Measurements from ENCODE around the gene ACTN4.

The ACTN4 gene

DNA sequence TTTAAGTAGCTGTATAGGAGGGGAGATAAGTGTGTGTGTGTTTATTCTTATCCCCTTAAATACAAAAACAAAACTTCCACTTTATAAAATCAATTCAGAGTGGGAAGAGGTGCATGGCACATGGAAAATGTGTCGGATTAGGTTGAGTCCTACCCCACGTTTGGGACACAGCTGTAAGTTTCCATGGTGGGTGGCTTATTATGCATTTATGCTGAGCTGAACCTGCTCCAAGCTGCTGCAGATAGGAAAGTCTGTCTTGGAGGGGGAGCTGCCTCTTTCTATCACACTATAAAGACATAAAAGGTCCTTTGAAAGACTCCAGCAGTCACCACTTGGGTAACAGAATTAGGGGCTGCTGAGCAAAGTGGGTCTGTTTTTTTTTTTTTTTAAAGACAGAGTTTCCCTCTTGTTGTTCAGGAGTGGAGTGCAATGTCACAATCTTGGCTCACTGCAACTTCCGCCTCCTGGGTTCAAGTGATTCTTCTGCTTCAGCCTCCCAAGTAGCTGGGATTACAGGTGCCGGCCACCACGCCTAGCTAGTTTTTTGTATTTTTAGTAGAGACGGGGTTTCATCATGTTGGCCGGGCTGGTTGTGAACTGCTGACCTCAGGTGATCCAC lies 15.2 kb downstream of the ACTN4 start:
- TF ChIP-seq, protein P1, sequence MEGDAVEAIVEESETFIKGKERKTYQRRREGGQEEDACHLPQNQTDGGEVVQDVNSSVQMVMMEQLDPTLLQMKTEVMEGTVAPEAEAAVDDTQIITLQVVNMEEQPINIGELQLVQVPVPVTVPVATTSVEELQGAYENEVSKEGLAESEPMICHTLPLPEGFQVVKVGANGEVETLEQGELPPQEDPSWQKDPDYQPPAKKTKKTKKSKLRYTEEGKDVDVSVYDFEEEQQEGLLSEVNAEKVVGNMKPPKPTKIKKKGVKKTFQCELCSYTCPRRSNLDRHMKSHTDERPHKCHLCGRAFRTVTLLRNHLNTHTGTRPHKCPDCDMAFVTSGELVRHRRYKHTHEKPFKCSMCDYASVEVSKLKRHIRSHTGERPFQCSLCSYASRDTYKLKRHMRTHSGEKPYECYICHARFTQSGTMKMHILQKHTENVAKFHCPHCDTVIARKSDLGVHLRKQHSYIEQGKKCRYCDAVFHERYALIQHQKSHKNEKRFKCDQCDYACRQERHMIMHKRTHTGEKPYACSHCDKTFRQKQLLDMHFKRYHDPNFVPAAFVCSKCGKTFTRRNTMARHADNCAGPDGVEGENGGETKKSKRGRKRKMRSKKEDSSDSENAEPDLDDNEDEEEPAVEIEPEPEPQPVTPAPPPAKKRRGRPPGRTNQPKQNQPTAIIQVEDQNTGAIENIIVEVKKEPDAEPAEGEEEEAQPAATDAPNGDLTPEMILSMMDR (IDR thresholded peaks at IDR 0.05; ENCODE audit: low read depth, low read length), result no peak
- no peak overlapping the region for H3K4me3 ChIP-seq (replicated peaks in 1 of 2; ENCODE audit: low read depth in 2 of 2, low read length in 2 of 2)
- no peak for DNase-seq (ENCODE audit: low read depth in 2 of 2)

DNA sequence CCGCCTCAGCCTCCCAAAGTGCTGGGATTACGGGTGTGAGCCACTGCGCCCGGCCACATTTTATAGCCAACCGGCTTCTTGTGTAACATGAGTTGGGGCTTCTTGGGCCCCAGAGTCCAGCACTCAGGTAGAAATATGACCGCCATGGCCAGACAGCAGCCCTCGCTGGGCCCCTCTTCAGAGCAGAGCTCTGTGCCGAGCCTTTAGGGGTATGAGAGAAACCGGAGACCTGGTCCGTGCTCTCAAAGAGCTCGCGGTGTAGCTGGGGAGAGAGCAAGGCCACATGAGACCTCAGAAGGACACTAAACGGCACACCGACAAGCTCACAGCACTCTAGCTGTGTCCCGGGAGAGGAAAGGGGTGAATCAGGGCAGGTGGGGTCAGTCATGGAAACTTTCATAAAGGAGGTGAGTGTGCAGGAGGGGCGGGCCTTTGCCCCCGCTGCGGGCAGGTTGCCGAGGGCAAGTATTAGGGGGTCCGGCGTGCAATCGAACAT lies 15.8 kb downstream of the ACTN4 start:
- TF ChIP-seq, protein P1 (IDR thresholded peaks at IDR 0.05; ENCODE audit: low read depth, low read length), result no peak
- no peak for DNase-seq (ENCODE audit: low read depth in 2 of 2)
- no peak overlapping the region for H3K4me3 ChIP-seq (replicated peaks in 1 of 2; ENCODE audit: low read depth in 2 of 2, low read length in 2 of 2)

DNA sequence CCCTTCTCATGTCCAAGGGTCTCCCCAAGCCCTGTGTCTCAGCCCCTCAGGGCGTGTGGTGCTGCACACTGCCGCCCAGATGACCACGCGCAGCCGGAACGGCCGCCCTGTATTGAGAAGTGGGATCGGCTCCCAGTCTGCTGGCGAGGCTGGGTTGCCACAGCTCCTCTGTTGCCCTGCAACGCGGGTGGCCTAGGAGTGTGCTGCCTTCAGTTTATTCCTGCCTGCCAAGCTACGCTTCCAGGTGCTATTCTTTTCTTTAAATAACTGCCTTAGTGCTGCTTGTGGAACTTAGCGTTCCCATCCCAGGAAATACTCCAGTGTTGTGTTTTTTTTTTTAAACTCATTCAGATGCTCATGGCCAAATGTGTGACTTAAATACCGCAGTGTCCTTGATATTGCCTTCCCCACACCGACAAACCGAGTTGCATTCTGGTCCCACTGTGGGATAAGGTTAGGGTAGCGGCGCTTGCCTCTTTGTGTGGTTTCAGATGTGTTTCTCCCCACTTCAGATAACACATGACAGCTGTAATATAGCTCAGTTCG lies 16.6 kb downstream of the ACTN4 start:
- H3K4me3 ChIP-seq (replicated peaks in 1 of 2; ENCODE audit: low read depth in 2 of 2, low read length in 2 of 2), result no peak overlapping the region
- no peak for DNase-seq (ENCODE audit: low read depth in 2 of 2)
- TF ChIP-seq, protein P1 (IDR thresholded peaks at IDR 0.05; ENCODE audit: low read depth, low read length), result no peak

DNA sequence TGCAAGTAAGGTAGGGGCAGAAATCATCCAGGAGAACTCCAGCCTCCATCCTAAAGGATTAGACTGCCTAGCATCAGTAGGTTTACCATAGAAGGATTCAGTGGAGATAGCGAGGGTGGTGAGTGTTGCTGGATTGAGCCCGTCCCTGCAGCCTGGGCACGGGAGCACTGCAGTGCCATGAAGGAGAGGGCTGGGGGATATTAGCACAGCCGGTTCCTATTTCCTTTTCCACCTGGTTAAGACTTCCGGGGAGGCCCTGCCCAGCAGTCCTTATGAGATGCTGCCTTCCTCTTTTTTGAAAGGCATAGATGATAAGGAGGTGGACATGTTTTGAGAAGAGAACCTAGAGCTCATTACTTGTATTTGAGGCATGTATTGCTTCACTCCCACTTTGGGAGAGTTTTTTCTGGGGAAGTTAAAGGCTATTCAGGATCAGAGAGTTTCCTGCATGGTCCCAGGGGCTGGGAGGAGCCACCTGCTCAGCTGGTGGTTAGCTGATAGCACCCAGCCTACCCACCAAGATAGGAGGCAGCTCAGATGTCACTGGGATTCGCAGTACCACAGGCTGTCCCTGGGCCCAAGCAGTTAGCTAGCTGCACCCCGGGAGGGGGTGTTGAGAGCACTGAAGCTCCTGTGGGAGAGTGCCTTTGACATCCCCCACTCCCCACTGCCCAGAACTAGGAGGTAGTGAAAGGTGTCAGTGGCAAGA lies 17.2 kb downstream of the ACTN4 start:
- H3K4me3 ChIP-seq (replicated peaks in 1 of 2; ENCODE audit: low read depth in 2 of 2, low read length in 2 of 2), result no peak overlapping the region
- TF ChIP-seq, protein P1 (IDR thresholded peaks at IDR 0.05; ENCODE audit: low read depth, low read length), result no peak
- no peak for DNase-seq (ENCODE audit: low read depth in 2 of 2)

DNA sequence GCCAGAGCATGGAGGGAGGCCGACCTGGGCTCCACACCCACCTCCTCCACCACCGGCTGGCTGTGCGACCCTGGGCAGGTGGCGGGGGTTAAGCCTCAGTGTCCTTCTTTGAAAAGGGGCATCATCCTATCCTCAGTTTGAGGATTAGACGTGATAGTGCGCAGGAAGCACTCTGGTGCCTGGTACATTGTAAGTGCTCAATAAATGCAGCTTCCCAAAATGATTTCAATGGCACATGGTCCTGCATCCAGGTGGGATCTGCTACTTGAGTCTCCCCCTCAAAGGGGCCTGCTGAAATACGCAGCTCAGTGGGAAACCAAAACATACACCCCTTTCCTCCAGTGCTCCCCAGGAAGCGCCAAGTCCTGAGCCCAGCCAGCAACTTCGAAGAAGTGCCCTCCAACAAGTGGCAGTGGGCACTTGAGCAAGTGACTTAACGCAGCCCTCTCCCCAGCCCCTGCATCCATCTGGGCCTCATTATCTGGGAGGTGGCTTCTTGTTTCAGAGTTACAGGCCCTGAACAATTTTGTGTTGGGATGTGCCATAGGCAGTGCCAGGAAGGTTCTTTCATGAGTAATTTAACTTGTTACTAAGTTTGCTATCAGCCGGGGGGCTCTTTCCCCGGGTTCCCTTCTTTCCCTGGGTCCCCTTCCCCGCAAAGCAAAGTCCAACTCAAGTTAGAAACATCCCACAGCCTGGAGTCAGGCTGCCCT lies 17.9 kb downstream of the ACTN4 start:
- TF ChIP-seq, protein P1 (IDR thresholded peaks at IDR 0.05; ENCODE audit: low read depth, low read length), result no peak
- no peak overlapping the region for H3K4me3 ChIP-seq (replicated peaks in 1 of 2; ENCODE audit: low read depth in 2 of 2, low read length in 2 of 2)
- no peak for DNase-seq (ENCODE audit: low read depth in 2 of 2)

DNA sequence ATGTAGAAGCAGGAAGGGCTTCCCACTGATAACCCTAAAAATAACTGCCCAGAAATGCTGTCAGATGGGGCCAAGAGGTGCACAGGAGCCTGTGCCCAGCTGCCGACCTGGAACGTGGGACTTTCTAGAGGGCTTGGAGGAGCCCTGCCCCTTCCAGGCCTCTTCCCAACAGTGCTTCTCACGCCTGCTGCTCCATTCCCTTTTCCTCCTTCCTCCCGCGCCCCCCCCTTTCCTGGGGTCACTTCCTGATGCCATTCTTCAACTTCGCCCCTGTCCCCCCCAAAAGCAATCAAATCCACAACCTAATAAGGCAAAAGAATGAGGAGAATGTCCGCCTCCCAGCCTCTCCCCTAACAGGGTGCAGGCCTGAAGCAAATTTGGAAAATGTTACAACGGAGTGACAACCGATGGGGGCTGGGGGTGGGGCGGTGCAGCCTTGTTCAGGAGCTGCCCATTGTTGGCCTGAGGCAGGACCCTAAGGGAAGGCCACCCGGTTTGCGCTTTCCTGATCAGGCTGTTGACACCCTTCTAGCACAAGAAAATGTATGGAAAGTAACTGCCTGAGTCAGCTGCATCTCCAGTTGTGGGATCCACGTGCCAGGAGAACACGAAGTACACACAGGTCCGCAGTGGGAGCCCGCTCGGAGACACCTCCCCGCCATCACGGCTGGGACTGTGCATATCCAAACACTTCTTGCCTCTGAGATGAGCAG lies 18.7 kb downstream of the ACTN4 start:
- TF ChIP-seq, protein P1 (IDR thresholded peaks at IDR 0.05; ENCODE audit: low read depth, low read length), result no peak
- no peak overlapping the region for H3K4me3 ChIP-seq (replicated peaks in 1 of 2; ENCODE audit: low read depth in 2 of 2, low read length in 2 of 2)
- peak; percentile 67 to 89 for DNase-seq (ENCODE audit: low read depth in 2 of 2)

Data from cardiac fibroblast (primary cell).